ENCODE results near the gene TMEM63C.

TMEM63C gene

DNA sequence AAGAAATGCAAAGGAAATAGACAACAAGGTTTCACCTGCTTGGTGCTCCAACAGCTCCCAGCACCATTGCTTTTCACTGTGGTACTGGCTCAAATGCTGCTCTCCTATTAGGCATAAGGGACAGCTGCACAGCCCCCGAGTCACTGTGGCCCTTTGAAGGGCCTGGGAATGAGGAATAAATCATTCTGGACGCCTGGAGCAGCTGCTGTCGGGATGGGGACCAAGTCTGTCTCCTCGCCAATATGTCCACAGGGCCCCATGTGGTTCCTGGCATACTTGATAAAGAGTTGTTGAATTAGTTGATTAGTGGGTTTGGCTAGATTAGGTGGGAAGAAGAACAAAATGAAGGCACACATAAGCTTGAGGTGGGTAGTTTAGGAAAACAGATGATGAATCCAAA, 102.5 kb downstream of the TMEM63C start:
- no peak for DNase-seq

DNA sequence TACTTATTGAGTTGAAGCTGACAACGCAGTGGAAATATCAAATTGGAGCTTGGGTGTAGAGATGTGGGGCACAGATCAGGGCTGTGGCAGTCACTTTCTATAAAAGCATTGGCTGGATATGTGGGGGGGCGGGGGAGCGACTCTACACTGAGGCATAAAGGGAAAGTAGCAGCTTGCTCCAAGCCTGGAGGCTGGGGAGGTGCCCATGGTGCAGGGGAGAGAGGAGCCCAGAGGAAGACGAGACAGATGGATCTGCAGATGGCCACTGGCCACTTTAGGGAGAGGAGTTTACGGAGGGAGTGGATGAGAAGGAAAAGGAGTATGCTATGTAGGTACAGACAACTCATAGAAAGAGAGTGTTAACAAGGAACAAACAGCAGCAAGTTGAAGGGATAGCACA, 102.9 kb downstream of the TMEM63C start:
- no peak for DNase-seq

DNA sequence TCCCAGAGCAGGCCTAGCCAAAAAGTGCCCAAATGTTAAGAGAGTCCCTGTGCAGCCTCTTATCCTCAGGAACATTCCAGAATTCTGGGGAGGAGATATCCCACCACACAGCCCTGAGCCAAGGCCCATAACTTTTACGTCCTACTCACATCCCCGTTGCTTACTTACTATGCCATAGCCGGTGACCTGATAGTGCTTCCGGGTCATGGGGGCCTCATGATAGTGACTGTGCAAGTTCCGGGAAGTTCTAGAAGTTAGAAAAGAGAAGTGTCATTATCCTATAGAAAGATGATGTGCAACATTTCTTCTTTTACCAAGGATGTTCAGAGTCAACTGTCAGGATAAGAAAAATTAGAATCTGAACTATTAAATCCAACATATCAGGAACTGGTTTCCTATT, 105.0 kb downstream of the TMEM63C start:
- DNase-seq: no peak

DNA sequence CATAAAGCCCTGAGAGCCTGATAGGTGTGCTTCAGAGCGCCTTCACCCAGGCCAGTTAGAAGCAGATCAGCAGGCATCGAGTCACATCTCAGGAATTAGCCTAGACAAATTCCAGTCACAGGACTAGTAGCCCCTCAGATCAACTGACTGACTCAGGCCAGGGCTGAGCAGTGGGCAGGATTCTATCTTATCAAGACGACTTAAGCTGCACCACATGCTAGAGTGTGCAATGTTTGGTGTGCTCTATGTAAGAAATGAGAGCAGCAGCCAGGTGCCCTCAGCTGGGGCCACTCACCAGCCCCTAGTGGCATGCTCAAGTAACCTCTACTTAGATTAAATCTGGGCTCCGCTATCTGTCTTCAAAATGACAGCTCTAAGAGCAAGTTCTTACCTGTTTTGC, 109.1 kb downstream of the TMEM63C start:
- no peak for DNase-seq

DNA sequence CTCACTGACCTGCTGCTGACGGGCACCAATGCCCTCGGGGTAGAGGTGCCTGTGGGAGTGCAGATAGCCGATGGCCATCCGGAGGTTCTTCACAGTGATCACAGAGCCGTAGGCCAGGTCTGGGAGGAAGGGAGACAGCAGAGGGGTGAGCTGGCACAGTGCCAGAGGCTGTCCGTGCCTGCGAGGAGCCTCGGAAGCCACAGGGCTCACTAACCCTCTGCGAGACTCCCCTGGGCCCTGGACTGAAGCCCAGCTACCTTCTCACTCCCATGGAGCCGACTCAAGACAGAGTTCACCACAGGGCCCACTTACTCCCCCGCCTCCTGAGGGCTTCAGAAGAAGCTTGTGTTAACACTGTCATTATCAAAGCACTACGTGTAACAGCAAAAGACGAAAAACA, 114.6 kb downstream of the TMEM63C start:
- DNase-seq: no peak

DNA sequence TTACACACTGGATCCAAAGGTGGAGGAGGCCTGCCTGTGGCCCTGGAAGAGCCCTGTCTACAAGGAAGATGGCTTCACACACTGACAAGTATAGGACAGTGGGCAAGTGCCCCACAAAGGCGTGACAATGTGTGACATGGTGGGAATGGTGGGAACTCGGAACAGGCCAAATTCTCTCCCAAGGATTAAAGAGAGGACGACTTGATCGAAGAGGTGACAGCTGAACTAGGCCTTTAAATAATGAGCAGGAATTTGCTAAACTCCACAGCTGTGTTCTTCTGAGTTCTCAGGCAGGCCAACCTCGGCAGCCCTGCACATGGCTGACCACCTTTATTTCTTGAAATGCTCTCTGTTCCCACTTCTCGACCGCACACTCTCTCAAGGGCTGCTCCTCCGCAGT, 115.3 kb downstream of the TMEM63C start:
- DNase-seq: no peak

DNA sequence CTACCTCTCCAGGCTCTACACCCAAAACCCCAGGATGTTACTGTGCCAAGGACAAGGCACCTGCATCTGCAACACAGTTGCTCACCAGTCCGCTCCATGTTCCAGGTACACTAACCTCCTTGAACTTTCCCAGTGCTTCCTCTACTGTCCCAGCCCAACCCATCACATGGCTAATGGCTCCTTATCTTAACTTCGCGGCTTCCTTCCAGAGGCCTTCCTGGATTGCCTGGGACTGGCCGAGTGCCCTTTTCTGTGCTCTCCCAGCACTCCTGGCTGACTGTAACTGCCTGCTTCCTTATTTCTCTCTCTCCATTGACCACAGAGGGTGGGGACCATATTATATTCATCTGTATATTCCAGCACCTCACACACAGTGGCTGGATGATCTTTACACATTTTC, 118.2 kb downstream of the TMEM63C start:
- no peak for DNase-seq

DNA sequence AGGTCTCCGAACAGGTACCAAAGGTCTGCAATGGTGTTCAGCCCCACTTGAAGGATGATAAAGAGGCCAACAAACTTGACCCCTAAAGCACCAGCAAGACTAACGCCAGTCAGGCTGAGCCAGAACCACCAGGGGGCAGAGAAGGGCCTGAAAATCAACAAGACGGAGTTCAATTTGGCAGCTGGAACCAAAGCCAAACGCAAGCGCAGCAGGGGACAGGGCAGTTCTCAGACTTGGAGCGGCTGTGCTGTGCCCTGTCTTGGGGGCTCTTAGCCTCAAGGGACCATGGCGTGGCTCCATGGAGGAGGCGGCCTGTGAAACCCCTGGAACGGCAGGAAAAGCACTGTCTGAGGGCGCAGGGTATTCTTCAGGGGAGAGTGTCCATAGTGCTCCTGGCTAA, 119.5 kb downstream of the TMEM63C start:
- peak; percentile 23 for DNase-seq

DNA sequence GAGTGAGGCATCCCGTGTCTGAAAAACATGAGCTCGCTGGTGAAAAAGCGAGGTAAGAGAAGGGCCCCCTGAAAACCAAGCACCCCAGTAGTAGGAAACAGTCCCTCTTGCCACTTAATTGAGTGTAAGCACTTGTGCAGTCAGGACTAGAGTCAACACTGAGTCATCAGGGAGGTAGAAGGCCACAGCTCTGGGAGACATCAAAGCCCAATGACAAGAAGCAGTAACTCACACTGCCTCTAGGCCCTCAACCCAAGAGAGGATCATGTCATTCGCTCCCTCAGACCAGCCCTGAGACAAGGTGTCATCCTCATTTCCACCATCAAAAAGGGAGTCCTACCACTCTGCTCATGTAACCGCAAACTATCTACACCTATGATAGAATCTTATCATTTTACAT, 121.3 kb downstream of the TMEM63C start:
- DNase-seq: no peak

DNA sequence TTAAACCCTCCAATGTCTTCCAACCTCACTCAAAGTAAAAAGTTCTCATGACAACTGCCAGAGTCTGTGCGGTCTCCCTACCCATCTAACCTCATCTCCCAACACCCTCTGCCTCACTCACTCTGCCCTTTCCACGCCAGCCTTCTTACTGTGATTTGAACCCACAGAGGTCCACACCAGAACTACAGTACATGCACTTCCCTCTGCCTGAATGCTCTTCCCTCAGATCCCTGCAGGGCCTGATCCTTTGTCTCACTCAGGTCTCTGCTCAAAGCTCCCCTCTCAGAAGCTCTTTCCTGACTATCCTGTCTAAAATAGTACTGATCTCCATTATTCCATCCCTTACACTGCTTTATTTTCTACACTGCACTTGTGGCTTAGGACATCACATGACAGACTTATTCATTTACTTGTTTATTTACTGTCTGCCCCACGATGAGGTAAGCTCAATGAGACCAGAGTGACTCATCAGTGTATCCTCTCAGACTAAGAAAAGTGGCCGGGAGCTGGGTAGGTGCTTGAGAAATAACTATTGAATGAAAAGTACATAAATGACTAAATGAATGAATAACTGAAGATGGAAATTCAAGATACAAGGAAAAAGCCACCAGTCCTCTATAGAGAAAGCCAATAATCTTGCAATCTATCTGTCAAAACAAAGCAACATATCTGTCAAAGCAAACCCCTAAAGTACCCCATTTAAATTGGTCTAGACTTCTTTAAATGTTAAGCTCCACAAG, 122.0 kb downstream of the TMEM63C start:
- DNase-seq: no peak

DNA sequence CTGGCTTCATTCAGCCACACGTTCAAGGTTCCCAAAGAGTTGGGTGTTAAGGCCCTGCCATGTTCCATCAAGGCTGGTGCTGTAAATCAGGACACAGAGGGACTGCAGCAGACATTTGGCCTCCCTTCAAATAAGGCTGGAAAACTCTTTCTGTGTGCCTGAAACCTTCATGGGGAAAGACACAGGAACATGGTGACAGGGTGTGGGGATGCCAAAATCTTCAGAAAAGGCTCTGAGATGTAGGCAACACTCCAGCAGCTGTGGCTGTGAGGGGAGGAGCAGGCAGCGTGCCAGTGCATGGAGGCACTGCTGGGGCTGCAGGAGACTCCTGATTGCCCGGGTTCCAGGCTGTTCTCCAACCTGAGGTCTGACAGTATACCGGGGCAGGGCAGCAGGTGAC, 124.1 kb downstream of the TMEM63C start:
- DNase-seq: no peak

DNA sequence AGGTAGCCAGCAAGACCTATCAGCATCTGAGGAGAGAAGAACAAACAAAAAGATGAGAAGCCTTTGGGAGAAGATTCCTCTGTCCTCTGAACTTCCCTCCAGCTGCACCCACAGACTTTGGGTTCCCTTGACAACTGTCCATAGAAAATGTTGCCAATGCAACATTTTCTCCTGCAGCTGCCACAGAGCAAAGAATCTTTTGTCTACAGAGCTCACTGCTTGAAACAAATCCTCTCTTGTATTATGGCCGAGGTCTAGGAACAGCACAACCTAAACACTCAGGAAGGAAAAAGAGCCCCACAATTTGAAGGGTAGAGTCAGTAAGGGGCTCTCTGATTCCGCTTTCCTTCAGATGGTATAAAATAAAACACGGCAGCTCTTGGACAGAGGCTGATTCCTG, 124.8 kb downstream of the TMEM63C start:
- DNase-seq: no peak

DNA sequence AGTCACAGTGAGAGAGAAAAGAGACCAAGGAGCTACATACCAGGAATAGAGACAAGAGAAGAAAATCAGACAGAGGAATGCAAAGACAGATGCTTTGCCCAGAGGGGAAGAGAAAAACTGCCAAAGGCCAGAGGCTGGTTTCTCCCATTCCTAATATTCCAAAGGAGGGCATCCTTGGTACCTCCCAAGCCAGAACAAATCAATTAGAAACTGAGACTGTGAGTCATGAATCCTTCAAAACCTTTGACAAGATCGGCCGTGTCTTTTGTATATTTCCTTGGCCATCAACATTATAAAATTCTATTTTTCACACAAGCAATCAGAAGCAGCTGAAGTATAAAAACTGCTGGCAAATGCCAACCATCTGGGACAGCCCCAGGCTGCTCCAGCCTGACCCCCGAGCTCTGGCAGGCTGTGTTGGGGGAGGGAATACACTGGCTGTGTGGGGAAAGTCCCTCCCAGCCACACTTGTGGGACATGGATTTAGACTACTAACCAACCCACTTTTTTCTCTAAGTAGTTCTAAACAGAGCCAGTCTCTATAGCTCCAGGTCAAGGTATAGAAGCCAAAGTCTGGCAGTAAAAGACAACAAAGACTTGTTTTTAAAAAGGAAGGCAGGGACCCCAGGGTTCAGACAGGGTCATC, 125.4 kb downstream of the TMEM63C start:
- no peak for DNase-seq
